Mucosa of descending colon (tissue), 3 donors: ENCODE results near the gene SPHK2. TPM values are rescaled to one million over a fixed set of nuclear protein-coding genes. Genes with fewer than 3 reads are reported as not detected.
A peak's percentile ranks its signal among the peaks of the same experiment; 100 is the strongest.

Experiments
- ATAC-seq: fragments of 200-7000 bp; cut with Tn5 transposase; one replicate; pipeline ENCODE4 v1.9.1; 2020; ENCODE audit warnings: mild to moderate bottlenecking, moderate library complexity
- DNase-seq, 3 donors: peaks; one replicate each; pipeline ENCODE4 v3.0.0-alpha.2; 2020
- H3K36me3 ChIP-seq: fragments of 200-600 bp; one replicate; pipeline ENCODE4 v1.8.0; 2021; ENCODE audit warnings: low read depth, mild to moderate bottlenecking
- H3K4me1 ChIP-seq: fragments of 200-600 bp; one replicate; pipeline ENCODE4 v1.8.0; 2021; ENCODE audit warnings: low read depth, mild to moderate bottlenecking
- H3K4me3 ChIP-seq: fragments of 200-600 bp; one replicate; pipeline ENCODE4 v1.8.0; 2021; ENCODE audit warnings: mild to moderate bottlenecking
- H3K9me3 ChIP-seq: fragments of 200-600 bp; one replicate; pipeline ENCODE4 v1.8.0; 2021; ENCODE audit warnings: mild to moderate bottlenecking
- intact Hi-C, 2 donors: fragments of 100-400 bp; cut with DNase I in 1 of 2; cut with micrococcal nuclease in 1 of 2; formaldehyde crosslinking; loops; one replicate each; pipeline versions ENCODE4 v1.11.0 to v1.11.1; 2022; cut with DNase I, micrococcal nuclease
- total RNA-seq, 3 donors: library from RNA; stranded (reverse); fragmentation: NEBNext Ultra II Directional in 2 of 3; extraction: Animal tissue kit (Norgen Biotek cat#: 25700) in 2 of 3; gene quantifications; one replicate each; pipeline versions ENCODE4 v1.2.1 to v1.2.4, GENCODE V29; 2021 to 2023
- TF ChIP-seq, protein P1 (sequence below): fragments of 200-600 bp; IDR thresholded peaks from one replicate; pipeline ENCODE4 v1.8.0; 2022; ENCODE audit warnings: antibody characterized with exemption, mild to moderate bottlenecking
- donor health status: DM: no; HTN: no; CAD: no; lungs with moderate emphysema.
- donor health status: DM: no; HTN: no; CAD: no.
- donor health status: DM: no; HTN: yes; CAD: no.

SPHK2 gene
- total RNA-seq, 3 donors from 2014 or later = 37.9 to 54.8 (median 50.2) TPM

DNA sequence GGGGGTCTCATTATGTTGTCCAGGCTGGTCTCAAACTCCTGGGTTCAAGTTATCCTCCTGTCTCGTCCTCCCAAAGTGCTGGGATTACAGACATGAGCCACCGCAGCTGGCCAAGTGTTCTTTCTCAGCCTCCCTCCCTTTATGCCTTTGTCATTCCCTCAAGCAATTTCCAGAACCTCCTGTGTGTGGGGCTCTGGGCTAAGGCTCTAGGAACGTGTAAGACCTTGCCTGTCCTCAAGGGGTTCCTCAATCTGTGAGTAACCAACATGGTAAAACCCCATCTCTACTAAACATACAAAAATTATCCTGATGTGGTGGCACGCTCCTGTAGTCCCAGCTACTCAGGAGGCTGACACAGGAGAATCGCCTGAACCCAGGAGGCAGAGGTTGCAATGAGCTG lies 28.3 kb upstream of the SPHK2 start:
- H3K36me3 ChIP-seq = no peaks in the 10 kb centered on the region
- H3K4me1 ChIP-seq = peaks cover 9% of the 10 kb centered on the region
- TF ChIP-seq, protein P1, sequence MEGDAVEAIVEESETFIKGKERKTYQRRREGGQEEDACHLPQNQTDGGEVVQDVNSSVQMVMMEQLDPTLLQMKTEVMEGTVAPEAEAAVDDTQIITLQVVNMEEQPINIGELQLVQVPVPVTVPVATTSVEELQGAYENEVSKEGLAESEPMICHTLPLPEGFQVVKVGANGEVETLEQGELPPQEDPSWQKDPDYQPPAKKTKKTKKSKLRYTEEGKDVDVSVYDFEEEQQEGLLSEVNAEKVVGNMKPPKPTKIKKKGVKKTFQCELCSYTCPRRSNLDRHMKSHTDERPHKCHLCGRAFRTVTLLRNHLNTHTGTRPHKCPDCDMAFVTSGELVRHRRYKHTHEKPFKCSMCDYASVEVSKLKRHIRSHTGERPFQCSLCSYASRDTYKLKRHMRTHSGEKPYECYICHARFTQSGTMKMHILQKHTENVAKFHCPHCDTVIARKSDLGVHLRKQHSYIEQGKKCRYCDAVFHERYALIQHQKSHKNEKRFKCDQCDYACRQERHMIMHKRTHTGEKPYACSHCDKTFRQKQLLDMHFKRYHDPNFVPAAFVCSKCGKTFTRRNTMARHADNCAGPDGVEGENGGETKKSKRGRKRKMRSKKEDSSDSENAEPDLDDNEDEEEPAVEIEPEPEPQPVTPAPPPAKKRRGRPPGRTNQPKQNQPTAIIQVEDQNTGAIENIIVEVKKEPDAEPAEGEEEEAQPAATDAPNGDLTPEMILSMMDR = no peak
- intact Hi-C loops = no loop called here
- no peak overlapping the region for H3K4me3 ChIP-seq
- no peaks in the 10 kb centered on the region for H3K9me3 ChIP-seq
- no peak for DNase-seq
- no peak for ATAC-seq

DNA sequence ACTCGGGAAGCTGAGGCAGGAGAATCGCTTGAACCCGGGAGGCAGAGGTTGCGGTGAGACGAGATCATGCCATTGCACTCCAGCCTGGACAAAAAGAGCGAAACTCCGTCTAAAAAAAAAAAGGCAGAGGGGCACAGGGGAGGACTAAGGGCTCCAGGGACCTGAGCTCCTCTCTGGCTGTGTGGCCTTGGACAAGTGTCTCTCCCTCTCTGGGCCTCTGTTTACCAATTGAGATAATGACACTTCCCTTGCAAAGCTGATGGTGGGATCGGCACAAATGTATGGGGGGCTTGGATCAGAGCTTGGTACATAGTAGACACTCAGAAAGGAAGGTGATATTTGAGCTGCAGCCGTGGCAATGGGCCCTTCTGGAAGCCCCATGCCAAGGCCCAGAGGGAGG lies 24.1 kb upstream of the SPHK2 start:
- intact Hi-C loops = no loop called here
- H3K4me3 ChIP-seq = no peak overlapping the region
- no peaks in the 10 kb centered on the region for H3K4me1 ChIP-seq
- no peaks in the 10 kb centered on the region for H3K36me3 ChIP-seq
- DNase-seq (no peak), ATAC-seq (no peak)
- TF ChIP-seq, protein P1 = no peak
- H3K9me3 ChIP-seq = no peaks in the 10 kb centered on the region

- no peaks in the 10 kb centered on the region for H3K9me3 ChIP-seq
- ATAC-seq (no peak), DNase-seq (no peak)
- intact Hi-C loops = no loop called here
- no peak overlapping the region for H3K4me3 ChIP-seq
- no peaks in the 10 kb centered on the region for H3K4me1 ChIP-seq
- TF ChIP-seq, protein P1 = no peak
- H3K36me3 ChIP-seq = no peaks in the 10 kb centered on the region
Observed at GRCh38 chr19:48595833-48596232, 23.5 kb upstream of the SPHK2 start.

DNA sequence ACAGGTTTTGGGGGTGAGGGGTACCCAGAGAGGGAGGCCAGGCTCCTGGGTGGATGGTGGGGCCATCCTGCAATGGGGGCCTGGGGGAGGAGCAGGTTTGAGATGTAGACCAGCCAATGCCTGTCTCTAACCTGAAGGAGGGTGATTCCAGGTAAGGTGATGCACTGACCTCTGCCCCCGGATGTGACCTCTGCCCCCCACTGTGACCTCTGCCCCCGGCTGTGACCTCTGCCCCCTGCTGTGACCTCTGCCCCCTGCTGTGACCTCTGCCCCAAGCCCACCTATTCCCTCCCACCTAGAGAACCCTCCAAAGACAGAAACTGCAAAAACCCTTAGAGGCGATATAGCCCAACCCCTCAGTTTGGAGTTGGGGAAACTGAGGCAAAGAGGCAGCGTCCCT lies 23.1 kb upstream of the SPHK2 start:
- Histone ChIP-seq H3K4me1 (no peaks in the 10 kb centered on the region), H3K4me3 (no peak overlapping the region), H3K9me3 (no peaks in the 10 kb centered on the region), H3K36me3 (no peaks in the 10 kb centered on the region)
- no peak for ATAC-seq
- DNase-seq = no peak
- intact Hi-C loops = no loop called here
- TF ChIP-seq, protein P1 = no peak

DNA sequence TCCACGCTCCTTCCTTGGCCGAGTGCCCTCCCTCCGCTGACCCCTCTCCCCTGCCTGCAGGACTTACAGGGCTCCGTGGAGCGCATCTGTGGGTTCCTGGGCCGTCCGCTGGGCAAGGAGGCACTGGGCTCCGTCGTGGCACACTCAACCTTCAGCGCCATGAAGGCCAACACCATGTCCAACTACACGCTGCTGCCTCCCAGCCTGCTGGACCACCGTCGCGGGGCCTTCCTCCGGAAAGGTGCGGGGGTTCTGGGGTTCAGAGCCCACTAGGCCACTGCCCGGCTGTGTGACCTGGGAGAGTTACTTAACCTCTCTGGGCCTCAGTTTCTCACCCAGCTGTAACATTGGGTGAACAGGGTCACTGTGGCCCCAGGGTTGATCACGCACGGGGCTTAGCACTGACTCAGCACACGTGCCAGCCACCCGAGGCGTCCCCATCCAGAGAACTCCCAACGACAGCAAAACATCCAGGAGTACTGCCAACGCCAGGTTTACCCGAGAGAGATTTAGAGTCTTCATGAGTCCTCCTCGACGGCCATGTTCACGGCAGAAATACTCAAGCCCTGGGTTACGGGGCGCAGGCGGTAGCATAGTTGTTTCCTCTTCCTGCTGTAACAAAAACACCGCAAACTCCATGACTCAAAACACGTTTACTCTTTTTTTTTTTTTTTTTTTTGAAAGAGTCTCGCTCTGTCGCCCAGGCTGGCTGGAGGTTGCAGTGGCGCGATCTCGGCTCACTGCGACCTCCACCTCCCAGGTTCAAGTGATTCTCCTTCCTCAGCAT lies 22.4 kb upstream of the SPHK2 start:
- Histone ChIP-seq H3K4me1 (no peaks in the 10 kb centered on the region), H3K4me3 (no peak overlapping the region), H3K36me3 (no peaks in the 10 kb centered on the region), H3K9me3 (no peaks in the 10 kb centered on the region)
- TF ChIP-seq, protein P1 = no peak
- intact Hi-C loops = no loop called here
- DNase-seq (no peak), ATAC-seq (peak; percentile 4)
